Right lobe of liver (tissue), 4 donors: ENCODE results near the gene KCNT1.

ENCODE experiments used
- CTCF ChIP-seq, 4 donors: fragments of 200-600 bp in 3 of 4; fragments of 450-650 bp in 1 of 4; IDR thresholded peaks; one replicate each; pipeline versions ENCODE4 v1.5.1 to v1.8.0; 2016 to 2022; ENCODE audit warnings: antibody characterized with exemption in 4 of 4, mild to moderate bottlenecking in 2 of 4
- POLR2A ChIP-seq: fragments of 450-650 bp; IDR thresholded peaks from one replicate; pipeline ENCODE4 v1.6.1; 2017; ENCODE audit warnings: antibody characterized with exemption, mild to moderate bottlenecking
- donor health status: DM: no; HTN: no; CAD: no.
- donor health status: DM: no; HTN: no; CAD: no.
- donor health status: DM: no; HTN: yes; CAD: no.

GRCh38 chr9:135788576-135789300 lies 86.8 kb downstream of the KCNT1 start:
- no peak for TF ChIP-seq CTCF (IDR thresholded peaks at IDR 0.05)
- TF ChIP-seq POLR2A, result no peak
